ENCODE measurements around the gene C20orf141.

- no peak for TF ChIP-seq CTCF (IDR thresholded peaks at IDR 0.05)
- no peak for TF ChIP-seq POLR2A (IDR thresholded peaks at IDR 0.05)
Observed at GRCh38 chr20:2805689-2806350, 9.0 kb upstream of the C20orf141 start.

All from lower leg skin (tissue), 3 donors.